Measurements from ENCODE around the gene CELF1.

CELF1 gene

GRCh38 chr11:47488674-47489394, 64.1 kb downstream of the CELF1 start:
- no peak for DNase-seq (ENCODE audit: low read depth in 3 of 3, low spot score in 1 of 3)

GRCh38 chr11:47488111-47488510, 64.8 kb downstream of the CELF1 start:
- no peak for DNase-seq (ENCODE audit: low read depth in 3 of 3, low spot score in 1 of 3)

GRCh38 chr11:47487421-47487820, 65.5 kb downstream of the CELF1 start:
- DNase-seq (ENCODE audit: low read depth in 3 of 3, low spot score in 1 of 3) = no peak

GRCh38 chr11:47485107-47485506, 67.8 kb downstream of the CELF1 start:
- no peak for DNase-seq (ENCODE audit: low read depth in 3 of 3, low spot score in 1 of 3)

- DNase-seq (ENCODE audit: low read depth in 3 of 3, low spot score in 1 of 3) = no peak
Observed at GRCh38 chr11:47483457-47483856, 69.5 kb downstream of the CELF1 start.

DNA sequence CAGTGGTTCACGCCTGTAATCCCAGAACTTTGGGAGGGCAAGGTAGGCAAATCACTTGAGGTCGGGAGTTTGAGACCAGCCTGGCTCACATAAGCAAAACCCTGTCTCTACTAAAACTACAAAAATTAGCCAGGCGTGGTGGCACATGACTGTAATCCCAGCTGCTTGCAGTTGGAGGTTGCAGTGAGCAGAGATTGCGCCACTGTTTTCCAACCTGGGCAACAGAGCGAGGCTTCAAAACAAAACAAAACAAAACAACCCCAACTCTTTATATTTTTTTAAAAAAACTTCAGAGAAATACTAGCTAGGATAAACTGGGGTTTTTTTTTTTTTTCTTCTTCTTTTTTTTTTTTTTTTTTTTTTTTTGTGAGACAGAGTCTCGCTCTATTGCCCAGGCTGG, 72.2 kb downstream of the CELF1 start:
- DNase-seq (ENCODE audit: low read depth in 3 of 3, low spot score in 1 of 3) = no peak

DNA sequence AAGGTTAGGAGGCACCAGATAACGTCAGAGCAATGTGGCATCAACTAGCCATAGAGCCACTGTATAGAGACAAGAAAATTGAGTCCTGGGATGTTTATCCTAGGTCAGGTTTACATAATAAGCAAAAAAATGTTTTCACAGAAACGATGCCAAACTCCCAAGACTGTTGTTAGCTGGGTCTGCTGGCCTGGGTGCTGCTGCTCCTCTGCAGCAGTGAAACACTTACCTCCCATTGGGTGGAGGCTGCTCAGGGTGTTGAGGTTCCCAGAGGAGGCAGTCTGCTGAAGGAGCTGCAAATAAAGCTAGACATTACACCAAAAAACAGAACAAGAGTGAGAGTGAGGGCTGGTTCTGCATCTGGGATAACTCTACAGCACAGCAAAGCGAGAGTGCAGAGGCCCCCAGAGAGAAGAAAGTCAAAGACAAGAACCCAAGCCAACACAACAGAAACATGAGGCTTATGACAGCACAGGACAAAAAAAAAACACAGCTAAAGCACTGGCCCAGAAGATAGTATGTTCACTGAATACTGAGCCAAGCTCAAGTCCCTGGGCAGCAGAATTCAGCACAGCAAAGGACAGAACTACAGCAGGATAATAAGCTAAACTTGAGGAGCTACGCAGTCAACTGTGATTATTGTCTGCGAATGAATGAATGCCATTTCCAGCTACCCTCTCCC, 74.1 kb downstream of the CELF1 start:
- DNase-seq (ENCODE audit: low read depth in 3 of 3, low spot score in 1 of 3) = no peak

DNA sequence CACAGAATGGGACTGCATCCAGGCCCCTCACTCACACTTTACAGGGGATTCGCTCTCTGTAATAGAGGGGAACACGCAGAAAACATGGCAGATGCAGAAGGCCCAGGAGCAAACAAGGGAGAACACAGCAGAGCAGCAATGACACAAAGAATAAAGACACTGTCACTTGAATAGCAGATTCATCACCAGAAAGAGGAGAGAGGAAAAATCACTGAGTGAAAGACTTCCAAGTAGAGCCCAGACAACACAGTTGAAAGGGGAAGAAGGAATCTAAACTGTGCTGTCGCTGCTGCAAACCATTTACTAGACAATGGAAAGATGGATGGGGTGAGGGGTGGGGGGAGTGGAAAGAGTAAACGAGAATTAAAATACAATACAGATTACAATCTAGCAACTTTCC, 75.2 kb downstream of the CELF1 start:
- no peak for DNase-seq (ENCODE audit: low read depth in 3 of 3, low spot score in 1 of 3)

- DNase-seq (ENCODE audit: low read depth in 3 of 3, low spot score in 1 of 3) = no peak
Observed at GRCh38 chr11:47477323-47477722, 75.6 kb downstream of the CELF1 start.

DNA sequence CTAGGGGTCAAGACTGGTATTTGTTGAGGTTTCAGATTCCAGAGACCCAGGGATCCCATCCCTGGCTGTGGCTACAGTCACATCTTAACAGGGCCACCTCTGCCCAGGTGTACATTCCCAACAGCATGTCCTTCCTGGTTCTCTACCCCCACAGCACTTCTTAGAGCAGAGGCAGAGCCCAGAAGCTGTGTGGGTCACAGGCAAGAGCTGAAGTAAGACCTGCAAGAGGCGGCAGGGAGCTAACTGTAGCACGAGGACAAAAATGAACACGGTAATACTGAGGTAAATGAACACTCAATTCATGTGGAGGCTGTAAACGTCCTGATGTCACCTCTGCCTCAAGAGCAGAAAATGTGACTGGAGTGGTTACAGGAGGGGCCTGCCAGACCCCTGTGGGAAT, 82.3 kb downstream of the CELF1 start:
- DNase-seq (ENCODE audit: low read depth in 3 of 3, low spot score in 1 of 3) = no peak

DNA sequence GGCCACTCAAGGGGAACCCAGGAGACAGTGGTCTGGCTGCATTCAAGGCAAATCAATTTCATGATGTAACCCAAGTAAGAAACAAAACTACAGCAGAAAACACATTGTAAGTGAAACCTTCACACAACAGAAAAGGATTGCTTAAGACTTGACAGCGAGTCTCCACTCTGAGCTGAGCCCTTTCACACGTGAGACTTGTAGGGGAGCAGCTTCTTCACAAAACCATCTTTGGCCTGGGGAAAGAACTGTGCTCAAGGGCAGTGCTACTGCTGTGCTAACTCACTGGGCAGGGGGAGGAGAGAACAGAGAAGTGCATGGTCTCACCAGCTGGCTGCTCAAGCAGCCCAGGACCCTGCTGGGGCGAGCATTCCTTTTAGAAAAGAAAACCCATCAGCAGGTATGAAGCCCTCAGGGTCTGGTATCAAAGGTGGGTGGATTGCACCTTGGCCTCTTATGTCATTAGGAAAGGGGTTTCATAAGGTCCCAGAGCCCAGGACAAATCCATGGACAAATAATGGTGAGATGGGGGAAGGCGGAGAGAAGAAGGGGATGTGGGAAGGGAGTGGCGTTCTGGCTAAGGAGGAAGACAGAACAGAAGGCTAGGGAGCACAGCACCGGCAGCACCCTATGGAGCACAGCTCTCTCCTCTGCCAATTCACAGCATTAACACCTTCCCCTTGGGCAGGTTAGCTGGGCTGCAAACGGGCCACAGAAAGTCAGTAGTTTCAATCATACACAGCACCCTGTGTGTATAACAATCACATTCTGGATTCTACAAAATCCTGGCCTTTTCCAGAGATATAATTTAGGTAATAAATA, 83.4 kb downstream of the CELF1 start:
- no peak for DNase-seq (ENCODE audit: low read depth in 3 of 3, low spot score in 1 of 3)

DNA sequence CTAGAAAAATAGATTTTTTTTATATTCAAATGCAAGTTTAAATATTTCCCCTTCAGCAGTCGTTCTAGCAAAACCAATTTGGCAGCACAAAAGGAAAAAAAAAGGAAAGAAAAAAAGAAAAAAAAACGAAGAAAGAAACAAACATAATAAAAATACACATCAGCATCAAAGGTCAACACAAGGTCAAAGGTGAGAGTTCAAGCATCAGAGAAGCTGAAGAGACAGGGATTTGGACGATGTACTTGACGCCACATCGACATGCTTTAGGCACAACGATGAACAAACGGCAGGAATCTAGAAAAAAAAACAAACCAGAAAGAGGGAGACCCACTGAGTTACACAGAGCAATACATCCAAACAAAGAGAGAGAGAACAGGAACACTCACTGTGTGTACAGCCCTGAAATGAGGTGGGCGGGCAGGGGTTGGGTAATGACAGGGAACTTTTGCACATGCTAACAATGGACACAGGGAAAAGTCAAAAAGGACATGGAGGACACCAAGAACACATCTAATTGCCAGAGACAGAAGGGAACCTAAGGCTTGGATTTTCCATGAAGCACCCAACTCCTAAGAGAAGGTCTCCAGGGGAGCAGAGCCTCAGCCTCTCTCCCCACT, 84.2 kb downstream of the CELF1 start:
- DNase-seq (ENCODE audit: low read depth in 3 of 3, low spot score in 1 of 3) = no peak

DNA sequence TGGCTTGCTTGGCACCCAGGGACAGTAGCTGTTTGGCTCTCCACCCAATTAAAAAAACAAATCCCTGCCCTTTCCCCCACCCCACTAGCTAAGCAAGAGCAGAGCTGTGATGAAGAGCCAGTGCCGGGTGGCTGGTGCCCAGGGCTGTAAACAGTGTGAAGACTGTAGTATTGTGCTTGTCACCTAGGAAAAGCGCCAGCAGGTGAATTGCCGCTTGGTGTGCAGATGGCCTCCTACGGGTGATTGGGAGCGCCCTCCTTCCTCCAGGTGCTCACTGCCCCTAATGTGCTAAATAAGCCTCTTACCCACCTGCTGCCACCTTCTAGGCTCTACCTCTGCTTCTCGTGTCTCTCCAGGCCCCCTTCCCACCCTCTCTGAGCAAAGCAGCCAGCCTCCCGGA, 85.6 kb downstream of the CELF1 start:
- DNase-seq (ENCODE audit: low read depth in 3 of 3, low spot score in 1 of 3) = no peak

DNA sequence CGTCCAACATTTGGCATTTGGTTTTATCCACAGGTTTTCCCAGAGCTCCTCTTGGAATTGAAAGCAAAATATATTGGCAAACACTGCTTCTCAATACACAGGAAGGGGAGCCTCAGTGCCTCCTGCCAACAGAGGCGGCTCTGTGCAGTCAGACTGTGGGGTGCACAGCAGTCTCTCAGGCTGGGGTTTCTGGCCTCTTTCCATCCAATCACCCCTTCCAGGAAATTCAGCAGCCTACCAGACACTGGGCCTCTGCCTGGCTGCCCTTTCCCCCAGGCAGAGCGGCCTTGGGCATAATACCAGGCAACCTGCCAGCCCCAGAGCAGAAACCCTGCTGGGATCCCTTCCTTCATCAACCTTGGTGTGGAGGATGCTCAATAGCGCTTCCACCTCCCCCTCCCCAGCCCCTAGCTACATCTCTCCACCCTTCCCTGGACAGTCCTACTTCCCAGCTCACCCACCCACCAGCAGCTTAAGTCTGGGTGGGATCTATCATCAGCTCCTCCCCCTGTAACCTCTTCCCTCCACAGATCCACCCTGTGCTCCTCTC, 86.2 kb downstream of the CELF1 start:
- DNase-seq (ENCODE audit: low read depth in 3 of 3, low spot score in 1 of 3) = no peak

DNA sequence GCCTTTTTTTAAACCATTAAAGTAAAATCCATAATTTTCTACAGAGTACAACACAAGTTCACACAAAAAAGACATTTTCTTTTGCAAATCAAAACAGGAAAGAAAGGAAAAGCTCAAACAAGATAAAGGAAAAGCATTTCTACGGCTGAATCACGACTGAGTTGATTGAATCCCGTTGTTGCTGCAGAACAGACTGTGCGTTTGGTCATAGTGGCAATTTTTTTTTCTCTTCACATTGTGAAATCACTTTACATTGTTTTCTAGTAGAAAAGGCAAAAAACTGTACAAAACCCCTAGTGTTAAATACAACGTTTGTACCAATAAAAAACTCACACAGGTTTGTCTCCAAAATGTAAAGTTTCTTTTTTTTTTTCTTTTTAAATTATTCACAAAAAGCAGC, 86.7 kb downstream of the CELF1 start:
- DNase-seq (ENCODE audit: low read depth in 3 of 3, low spot score in 1 of 3) = no peak

DNA sequence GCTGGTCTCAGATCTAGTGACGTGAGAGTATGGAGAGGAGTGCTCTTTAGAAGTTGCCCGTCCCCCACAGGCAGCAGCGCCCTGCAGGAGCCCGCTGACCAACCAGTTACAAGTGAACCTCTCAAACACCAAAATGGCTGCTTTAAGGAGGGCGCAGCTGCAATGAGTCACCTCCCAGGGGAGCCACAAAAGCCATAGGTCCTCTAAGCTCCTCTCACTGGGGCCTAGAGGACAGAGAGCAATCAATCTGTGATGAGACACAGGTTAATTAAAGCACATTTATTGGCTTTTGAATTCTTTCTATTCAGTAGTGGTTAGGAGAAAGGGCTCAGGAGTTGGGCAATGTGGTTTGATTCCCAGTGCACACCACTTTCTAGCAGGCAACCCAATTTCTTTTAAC, 88.4 kb downstream of the CELF1 start:
- DNase-seq (ENCODE audit: low read depth in 3 of 3, low spot score in 1 of 3) = no peak

- DNase-seq (ENCODE audit: low read depth in 3 of 3, low spot score in 1 of 3) = no peak
Observed at GRCh38 chr11:47461876-47462275, 91.1 kb downstream of the CELF1 start.

- DNase-seq (ENCODE audit: low read depth in 3 of 3, low spot score in 1 of 3) = no peak
Observed at GRCh38 chr11:47460571-47461235, 92.2 kb downstream of the CELF1 start.

DNA sequence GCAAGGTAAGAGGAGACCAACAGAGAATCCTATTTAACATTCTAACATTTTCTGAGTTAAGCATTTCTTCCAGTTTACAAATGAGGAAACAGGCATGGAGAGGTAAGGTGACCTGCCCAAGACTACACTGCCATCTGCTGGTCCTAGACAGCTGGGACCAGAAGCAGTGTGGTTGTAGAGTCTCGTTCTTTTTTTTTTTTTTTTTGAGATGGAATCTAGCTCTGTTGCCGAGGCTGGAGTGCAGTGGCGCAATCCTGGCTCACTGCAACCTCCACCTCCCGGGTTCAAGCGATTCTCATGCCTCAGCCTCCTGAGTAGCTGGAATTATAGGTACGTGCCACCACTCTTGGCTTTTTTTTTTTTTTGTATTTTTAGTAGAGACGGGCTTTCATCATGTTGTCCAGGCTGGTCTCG, 98.7 kb downstream of the CELF1 start:
- DNase-seq (ENCODE audit: low read depth in 3 of 3, low spot score in 1 of 3) = peak; percentile 10 to 35 (median 16)

- DNase-seq (ENCODE audit: low read depth in 3 of 3, low spot score in 1 of 3) = no peak
Observed at GRCh38 chr11:47453365-47453764, 99.6 kb downstream of the CELF1 start.

- DNase-seq (ENCODE audit: low read depth in 3 of 3, low spot score in 1 of 3) = no peak
Observed at GRCh38 chr11:47451990-47452389, 100.9 kb downstream of the CELF1 start.

Measured in stimulated activated CD4-positive, alpha-beta T cell treated with anti-CD3 and anti-CD28 coated beads, TNF-alpha, amount 100 ng/mL, for 1 hour (primary cell).